GM12878 (cell line): Measurements from ENCODE around the gene CDK5R1. TPM values are rescaled to one million over a fixed set of nuclear protein-coding genes. Genes with fewer than 3 reads are reported as not detected.
"Not testable (repeated sequence)": the region's sequence is repeated elsewhere in the genome, so short reads cannot be mapped to it uniquely, and the experiment has no call there.

Source experiments
- ATAC-seq: fragments of 200-7000 bp; cut with Tn5 transposase; 3 replicates; pipeline ENCODE4 v1.9.1; 2020; ENCODE audit warnings: mild to moderate bottlenecking, moderate library complexity
- BruUV-seq: library from RNA; stranded (reverse); fragments of 400-500 nt; replicated peaks from 2 replicates; lab custom pipeline; 2021; lab: Mats Ljungman, UMichigan
- CTCF ChIA-PET: fragments of 300-600 bp; sonication (Branson Sonifier 250); formaldehyde crosslinking; extraction: SDS; loops from one replicate; lab custom pipeline; 2021; ENCODE audit warnings: inconsistent platforms; lab: Yijun Ruan, JAX
- POLR2A ChIA-PET: fragments of 350-600 bp; formaldehyde crosslinking; extraction: SDS; loops from one replicate; lab custom pipeline; 2021; ENCODE audit warnings: inconsistent platforms; lab: Charles Lee
- RAD21 ChIA-PET: fragments of 300-600 bp; sonication (Branson Sonifier 250); formaldehyde crosslinking; loops from one replicate; lab custom pipeline; 2023; ENCODE audit warnings: antibody characterized with exemption; ENCODE audit not compliant: unreplicated experiment; lab: Charles Lee
- SMC1A ChIA-PET: fragments of 300-600 bp; sonication (Branson Sonifier 250); formaldehyde crosslinking; loops from one replicate; lab custom pipeline; 2023; ENCODE audit not compliant: unreplicated experiment, uncharacterized antibody; lab: Charles Lee
- DNase-seq: peaks from one replicate; pipeline ENCODE4 v3.0.0-alpha.2; 2011; ENCODE audit warnings: low read depth, low spot score
- FAIRE-seq: peaks from 3 replicates; lab custom pipeline; 2011; peaks lifted over from hg19 to GRCh38; lab: Jason Lieb, UNC
- H2AFZ ChIP-seq: 2 replicates; pipeline ENCODE4 v1.6.0; 2011; ENCODE audit warnings: low read depth, low read length, control low read depth; ENCODE audit not compliant: control insufficient read depth
- H3K27ac ChIP-seq: 2 replicates; pipeline ENCODE4 v1.5.1; 2011; ENCODE audit warnings: control low read depth; ENCODE audit not compliant: control insufficient read depth, insufficient read depth
- H3K27me3 ChIP-seq, 2 experiments: replicated peaks in 1 of 2; 2 replicates each; pipeline versions ENCODE4 v1.6.0 to v1.6.1; 2011; ENCODE audit warnings: low read length in 1 of 2; ENCODE audit not compliant: control insufficient read depth in 2 of 2, insufficient read depth in 2 of 2
- H3K36me3 ChIP-seq, 2 experiments: 2 replicates each; pipeline ENCODE4 v1.5.1; 2011; ENCODE audit warnings: low read length in 1 of 2; ENCODE audit not compliant: control insufficient read depth in 2 of 2, insufficient read depth in 2 of 2
- H3K4me1 ChIP-seq: 2 replicates; pipeline ENCODE4 v1.6.1; 2011; ENCODE audit warnings: mild to moderate bottlenecking, low read length, moderate library complexity, mixed read lengths; ENCODE audit not compliant: control insufficient read depth, insufficient read depth
- H3K4me2 ChIP-seq: 2 replicates; pipeline ENCODE4 v1.6.0; 2011; ENCODE audit warnings: control low read depth; ENCODE audit not compliant: control insufficient read depth, insufficient read depth
- H3K4me3 ChIP-seq: fragments of 200-600 bp; sonication (generic); 2 replicates; pipeline ENCODE4 v1.5.1; 2016
- H3K79me2 ChIP-seq: 2 replicates; pipeline ENCODE4 v1.6.0; 2011; ENCODE audit warnings: low read length; ENCODE audit not compliant: control insufficient read depth, insufficient read depth
- H3K9ac ChIP-seq: 2 replicates; pipeline ENCODE4 v1.8.0; 2011; ENCODE audit warnings: low read length, control low read depth, mixed read lengths; ENCODE audit not compliant: control insufficient read depth, insufficient read depth
- H3K9me3 ChIP-seq: replicated peaks from 3 replicates; pipeline ENCODE4 v1.5.1; 2011; ENCODE audit warnings: mild to moderate bottlenecking, low read length; ENCODE audit not compliant: control insufficient read depth, insufficient read depth
- H4K20me1 ChIP-seq: 2 replicates; pipeline ENCODE4 v1.6.0; 2011; ENCODE audit not compliant: control insufficient read depth, insufficient read depth
- ATF2 ChIP-seq: IDR thresholded peaks from 2 replicates; pipeline ENCODE4 v1.6.1; 2012; ENCODE audit warnings: low read length, inconsistent platforms
- CREB1 ChIP-seq: IDR thresholded peaks from 2 replicates; pipeline ENCODE4 v1.6.1; 2012; ENCODE audit warnings: low read depth, mild to moderate bottlenecking, inconsistent platforms
- ESRRA ChIP-seq: IDR thresholded peaks from 2 replicates; pipeline ENCODE4 v1.6.1; 2012; ENCODE audit warnings: mild to moderate bottlenecking, low read length, improper control_type of control experiment
- FOXK2 ChIP-seq: fragments of 450-650 bp; IDR thresholded peaks from 2 replicates; pipeline ENCODE4 v1.6.1; 2017; ENCODE audit warnings: mild to moderate bottlenecking, moderate library complexity
- MTA2 ChIP-seq: fragments of 450-650 bp; IDR thresholded peaks from 2 replicates; pipeline ENCODE4 v1.6.1; 2016; ENCODE audit warnings: low read depth, mild to moderate bottlenecking, moderate library complexity
- SIN3A ChIP-seq: IDR thresholded peaks from 2 replicates; pipeline ENCODE4 v1.6.1; 2012; ENCODE audit warnings: low read depth, low read length, improper control_type of control experiment
- SMAD5 ChIP-seq: IDR thresholded peaks from 2 replicates; pipeline ENCODE4 v1.6.1; 2016; ENCODE audit warnings: antibody characterized with exemption, low read depth
- SUZ12 ChIP-seq: fragments of 200-600 bp; sonication (generic); IDR thresholded peaks from one replicate; pipeline ENCODE4 v1.6.1; 2018; ENCODE audit warnings: antibody characterized with exemption, mild to moderate bottlenecking; ENCODE audit not compliant: unreplicated experiment
- ZNF217 ChIP-seq: fragments of 450-650 bp; IDR thresholded peaks from 2 replicates; pipeline ENCODE4 v1.6.1; 2017; ENCODE audit warnings: antibody characterized with exemption, mild to moderate bottlenecking
- WGBS: methylation state at CpG from one replicate; pipeline ENCODE4 v1.1.6; 2016; ENCODE audit warnings: low lambda C conversion rate; ENCODE audit not compliant: insufficient replicate concordance, insufficient coverage; ENCODE audit errors: missing lambda C conversion rate; 5-methylcytosine and 5-hydroxymethylcytosine counted together
- in situ Hi-C: fragments of 300-500 bp; cut with MboI; formaldehyde crosslinking; loops from 9 replicates; pipeline ENCODE4 v1.14.3; 2018; ENCODE audit warnings: mixed read lengths
- intact Hi-C: fragments of 100-400 bp; cut with micrococcal nuclease; formaldehyde crosslinking; loops from one replicate; pipeline ENCODE4 v1.14.2; 2022; ENCODE audit not compliant: unreplicated experiment
- polyA plus RNA-seq, 11 experiments: library from polyadenylated mRNA; depleted of rRNA in 4 of 11; unstranded in 6 of 11; stranded (reverse) in 5 of 11; fragments of >200 nt; fragmentation: Nextera tagmentation in 4 of 11; fragmentation: Illumina TruSeq in 1 of 11; extraction: Ambion mirVana in 4 of 11; extraction: Trizol in 1 of 11; gene quantifications; 1 replicate in 1 of 11; 2 replicates in 10 of 11; pipeline versions ENCODE4 v1.2.1 to v1.2.3, GENCODE V29; 2011 to 2016; ENCODE audit warnings: inconsistent platforms in 2 of 11, missing spikeins in 2 of 11, low read depth in 1 of 11
- total RNA-seq, 4 experiments: library from RNA; depleted of rRNA in 3 of 4; stranded (reverse); fragments of >200 nt in 3 of 4; fragmentation: Illumina TruSeq in 1 of 4; extraction: Trizol in 1 of 4; gene quantifications; 2 replicates each; pipeline versions ENCODE4 v1.2.1 to v1.2.3, GENCODE V29; 2013 to 2021

The CDK5R1 gene
- total and polyA plus RNA-seq, 10 of the 15 experiments (the other 5 are each of a cell fraction or from before 2014, with no cell fraction given): 1.1 to 28.3 (median 12.2) TPM

- BruUV-seq: no TSS peak
- FAIRE-seq: peak; percentile 27
Observed at GRCh38 chr17:32449963-32450362, 36.8 kb upstream of the CDK5R1 start.

GRCh38 chr17:32450379-32450778, 36.4 kb upstream of the CDK5R1 start:
- H3K4me1 ChIP-seq, H3K4me3 ChIP-seq, intact Hi-C loops, DNase-seq, SMC1A ChIA-PET, H3K9me3 ChIP-seq, H3K9ac ChIP-seq, ATAC-seq, FAIRE-seq, H4K20me1 ChIP-seq, RAD21 ChIA-PET, H2AFZ ChIP-seq, H3K27me3 ChIP-seq, H3K4me2 ChIP-seq, BruUV-seq, H3K27ac ChIP-seq: not testable (repeated sequence)
- WGBS: 98% methylated on average over 4 of the region's 6 CpGs
- peaks cover 7 to 18% of the 10 kb centered on the region in 2 experiments for H3K36me3 ChIP-seq
- in situ Hi-C loops: loop anchor here (25.0 kb wide), 1 partner anchor 462 kb away; no protein-coding TSS in a partner anchor
- peaks cover 37% of the 10 kb centered on the region for H3K79me2 ChIP-seq
- ChIA-PET POLR2A (interaction anchor here (0.7 kb wide), 1 partner anchor 197 kb away, joined by 3 read pairs; no protein-coding TSS in a partner anchor), CTCF (interaction anchor here (0.6 kb wide), 1 partner anchor 321 kb away, joined by 3 read pairs; no protein-coding TSS in a partner anchor)

More at GRCh38 chr17:32449963-32450362, 36.8 kb upstream of the CDK5R1 start:
- Histone ChIP-seq H3K27me3 (no peaks in the 10 kb centered on the region), H3K4me2 (no peak overlapping the region), H3K9me3 (no peaks in the 10 kb centered on the region)
- in situ Hi-C loops: loop anchor here (25.0 kb wide), 1 partner anchor 462 kb away; no protein-coding TSS in a partner anchor
- DNase-seq: no peak
- RAD21 ChIA-PET: no interaction called here
- TF ChIP-seq SIN3A (no peak), MTA2 (no peak), FOXK2 (no peak), ESRRA (no peak), CREB1 (no peak), ATF2 (no peak), SMAD5 (no peak), ZNF217 (no peak), SUZ12 (no peak)
- TF ChIP-seq, all 136 proteins: peak for 0
- no peak for ATAC-seq
- H4K20me1 ChIP-seq: no peaks in the 10 kb centered on the region; the same call in 1 of the 2 replicates
- no peak overlapping the region for H3K27ac ChIP-seq
- H3K4me1 ChIP-seq: no peaks in the 10 kb centered on the region; the same call in none of the 2 replicates
- SMC1A ChIA-PET: no interaction called here
- CTCF ChIA-PET: interaction anchor here (0.6 to 6.3 kb wide), 2 partner anchors 14 to 321 kb away, joined by 3 to 102 read pairs; no protein-coding TSS in a partner anchor
- 99% methylated on average over 5 of the region's 5 CpGs for WGBS
- H3K9ac ChIP-seq: no peak overlapping the region
- POLR2A ChIA-PET: interaction anchor here (0.7 kb wide), 1 partner anchor 197 kb away, joined by 3 read pairs; no protein-coding TSS in a partner anchor
- no peak overlapping the region for H2AFZ ChIP-seq
- H3K36me3 ChIP-seq: peaks cover 7 to 18% of the 10 kb centered on the region in 2 experiments
- peaks cover 41% of the 10 kb centered on the region for H3K79me2 ChIP-seq
- H3K4me3 ChIP-seq: no peak overlapping the region
- intact Hi-C loops: no loop called here
